ENCODE results near the gene SLF2. TPM values are rescaled to one million over a fixed set of nuclear protein-coding genes. Genes with fewer than 3 reads are reported as not detected.

SLF2 gene
- total and polyA plus RNA-seq, 2 of the 8 experiments (the other 6 are each of a cell fraction or from before 2014, with no cell fraction given), result 5.5 to 20.9 TPM

DNA sequence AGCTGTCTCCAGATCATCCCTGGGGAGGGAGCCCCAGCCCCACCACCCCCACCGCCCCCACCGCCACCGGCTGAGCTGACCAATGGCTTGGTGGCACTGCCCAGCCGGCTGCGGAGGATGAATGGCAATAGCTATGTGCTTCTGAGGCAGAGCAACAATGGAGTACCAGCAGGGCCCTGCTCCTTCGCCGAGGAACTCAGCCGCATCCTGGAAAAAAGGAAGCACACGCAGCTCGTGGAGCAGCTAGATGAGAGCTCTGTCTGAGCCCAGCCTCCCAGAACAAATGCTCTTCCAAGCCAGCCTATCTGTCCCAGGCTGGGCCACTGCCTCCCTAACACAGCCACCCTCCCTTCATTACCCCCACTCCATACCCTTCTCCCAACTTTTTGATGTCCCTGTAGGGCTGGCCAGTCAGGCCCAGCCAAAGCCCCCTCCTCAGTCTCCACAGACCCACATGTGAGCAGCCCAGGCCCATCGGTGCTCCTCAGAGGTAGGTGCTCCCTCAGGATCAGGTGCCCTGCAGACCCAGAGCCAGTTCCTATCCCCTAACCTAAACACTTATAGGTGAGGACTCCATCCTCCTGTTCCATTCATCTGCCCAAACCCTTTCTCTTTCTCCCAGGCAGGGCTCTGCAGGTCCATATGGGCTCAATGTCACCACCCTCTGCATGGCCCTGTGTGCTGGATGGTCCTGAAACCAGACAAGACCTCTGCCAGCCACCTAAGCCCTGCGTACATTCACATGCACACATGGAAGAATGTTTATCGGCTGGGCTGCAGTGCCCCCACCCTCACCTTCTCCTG is 71.3 kb downstream of the SLF2 start (continued):
- TF ChIP-seq, protein P1, sequence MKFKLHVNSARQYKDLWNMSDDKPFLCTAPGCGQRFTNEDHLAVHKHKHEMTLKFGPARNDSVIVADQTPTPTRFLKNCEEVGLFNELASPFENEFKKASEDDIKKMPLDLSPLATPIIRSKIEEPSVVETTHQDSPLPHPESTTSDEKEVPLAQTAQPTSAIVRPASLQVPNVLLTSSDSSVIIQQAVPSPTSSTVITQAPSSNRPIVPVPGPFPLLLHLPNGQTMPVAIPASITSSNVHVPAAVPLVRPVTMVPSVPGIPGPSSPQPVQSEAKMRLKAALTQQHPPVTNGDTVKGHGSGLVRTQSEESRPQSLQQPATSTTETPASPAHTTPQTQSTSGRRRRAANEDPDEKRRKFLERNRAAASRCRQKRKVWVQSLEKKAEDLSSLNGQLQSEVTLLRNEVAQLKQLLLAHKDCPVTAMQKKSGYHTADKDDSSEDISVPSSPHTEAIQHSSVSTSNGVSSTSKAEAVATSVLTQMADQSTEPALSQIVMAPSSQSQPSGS (IDR thresholded peaks at IDR 0.05; ENCODE audit: low read length), result no peak
- no peak for TF ChIP-seq CHD2 (IDR thresholded peaks at IDR 0.05; ENCODE audit: low read length)
- no peak for TF ChIP-seq MAFK (IDR thresholded peaks at IDR 0.05; ENCODE audit: low read depth, low read length)
- no peak for TF ChIP-seq SUZ12 (IDR thresholded peaks at IDR 0.05; ENCODE audit: low read length)
